Measurements from ENCODE around the gene PTPN18. TPM values are rescaled to one million over a fixed set of nuclear protein-coding genes. Genes with fewer than 3 reads are reported as not detected.

PTPN18 gene
- total RNA-seq, 1 donor from 2014 or later: 44.7 TPM

GRCh38 chr2:130376433-130377293, 20.8 kb downstream of the PTPN18 start:
- intact Hi-C loops (cut with DNase I): no loop called here
- no peak for ATAC-seq
- DNase-seq (ENCODE audit: low spot score): no peak

- DNase-seq (ENCODE audit: low spot score) (no peak), ATAC-seq (no peak)
- intact Hi-C loops (cut with DNase I): no loop called here
Measured at GRCh38 chr2:130377491-130377890, 21.6 kb downstream of the PTPN18 start.

GRCh38 chr2:130378206-130378897, 22.5 kb downstream of the PTPN18 start:
- intact Hi-C loops (cut with DNase I): no loop called here
- DNase-seq (ENCODE audit: low spot score) (no peak), ATAC-seq (no peak)

GRCh38 chr2:130378898-130379214, 23.0 kb downstream of the PTPN18 start:
- intact Hi-C loops (cut with DNase I): no loop called here
- no peak for ATAC-seq
- DNase-seq (ENCODE audit: low spot score): no peak

GRCh38 chr2:130380096-130380934, 24.5 kb downstream of the PTPN18 start:
- intact Hi-C loops (cut with DNase I): no loop called here
- DNase-seq (ENCODE audit: low spot score) (no peak), ATAC-seq (no peak)

- no peak for ATAC-seq
- DNase-seq (ENCODE audit: low spot score): no peak
- intact Hi-C loops (cut with DNase I): no loop called here
Measured at GRCh38 chr2:130381145-130381544, 25.3 kb downstream of the PTPN18 start.

- DNase-seq (ENCODE audit: low spot score) (no peak), ATAC-seq (no peak)
- intact Hi-C loops (cut with DNase I): no loop called here
Measured at GRCh38 chr2:130381619-130382018, 25.8 kb downstream of the PTPN18 start.

GRCh38 chr2:130382313-130382917, 26.6 kb downstream of the PTPN18 start:
- intact Hi-C loops (cut with DNase I): no loop called here
- ATAC-seq (no peak), DNase-seq (ENCODE audit: low spot score) (no peak)

- DNase-seq (ENCODE audit: low spot score): no peak
- ATAC-seq: peak; percentile 54
- intact Hi-C loops (cut with DNase I): no loop called here
Measured at GRCh38 chr2:130385709-130386108, 29.9 kb downstream of the PTPN18 start.

- DNase-seq (ENCODE audit: low spot score) (no peak), ATAC-seq (no peak)
- intact Hi-C loops (cut with DNase I): no loop called here
Measured at GRCh38 chr2:130387071-130387400, 31.2 kb downstream of the PTPN18 start.

- intact Hi-C loops (cut with DNase I): no loop called here
- DNase-seq (ENCODE audit: low spot score): no peak
- no peak for ATAC-seq
Measured at GRCh38 chr2:130387804-130388203, 31.9 kb downstream of the PTPN18 start.

GRCh38 chr2:130388221-130388907, 32.5 kb downstream of the PTPN18 start:
- DNase-seq (ENCODE audit: low spot score): no peak
- intact Hi-C loops (cut with DNase I): no loop called here
- ATAC-seq: no peak

- intact Hi-C loops (cut with DNase I): no loop called here
- ATAC-seq: no peak
- DNase-seq (ENCODE audit: low spot score): no peak
Measured at GRCh38 chr2:130389358-130389757, 33.5 kb downstream of the PTPN18 start.

- ATAC-seq (no peak), DNase-seq (ENCODE audit: low spot score) (no peak)
- intact Hi-C loops (cut with DNase I): no loop called here
Measured at GRCh38 chr2:130389783-130390182, 33.9 kb downstream of the PTPN18 start.

GRCh38 chr2:130390460-130391057, 34.7 kb downstream of the PTPN18 start:
- intact Hi-C loops (cut with DNase I): no loop called here
- ATAC-seq (peak; percentile 51), DNase-seq (ENCODE audit: low spot score) (no peak)

- peak; percentile 91 for ATAC-seq
- peak; percentile 84 for DNase-seq (ENCODE audit: low spot score)
- intact Hi-C loops (cut with DNase I): no loop called here
Measured at GRCh38 chr2:130391058-130391871, 35.4 kb downstream of the PTPN18 start.

GRCh38 chr2:130391872-130392670, 36.2 kb downstream of the PTPN18 start:
- intact Hi-C loops (cut with DNase I): no loop called here

More at GRCh38 chr2:130391872-130392670, 36.2 kb downstream of the PTPN18 start:
- DNase-seq (ENCODE audit: low spot score) (no peak), ATAC-seq (peak; percentile 40)
